LHCN-M2 (cell line): ENCODE data around the gene IL11RA. TPM values are rescaled to one million over a fixed set of nuclear protein-coding genes. Genes with fewer than 3 reads are reported as not detected.
A peak's percentile ranks its signal among the peaks of the same experiment; 100 is the strongest.
"Not testable (repeated sequence)": the region's sequence is repeated elsewhere in the genome, so short reads cannot be mapped to it uniquely, and the experiment has no call there.

Experiments used
- DNase-seq: peaks from one replicate; pipeline ENCODE4 v3.0.0-alpha.2; 2012; ENCODE audit warnings: low read depth
- total RNA-seq: library from RNA; depleted of rRNA; stranded (reverse); fragments of >200 nt; gene quantifications from 2 replicates; pipeline ENCODE4 v1.2.3, GENCODE V29; 2014

Gene IL11RA
- total RNA-seq, 1 experiment from 2014 or later, result 15.7 TPM

DNA sequence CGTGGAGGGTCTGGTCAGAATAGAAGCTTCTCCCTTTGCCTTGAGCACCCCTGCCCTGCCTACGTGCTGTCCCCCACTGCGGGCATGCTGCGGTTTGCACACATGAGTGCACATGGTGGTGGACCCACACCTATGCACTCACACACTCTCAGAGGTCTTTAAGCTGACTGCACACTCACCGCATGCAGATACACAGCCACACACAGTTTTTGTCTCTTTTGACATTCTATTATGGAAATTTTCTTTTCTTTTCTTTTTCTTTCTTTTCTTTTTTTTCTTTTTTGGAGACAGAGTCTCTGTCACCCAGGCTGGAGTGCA, 22.5 kb upstream of the IL11RA start:
- no peak for DNase-seq

DNA sequence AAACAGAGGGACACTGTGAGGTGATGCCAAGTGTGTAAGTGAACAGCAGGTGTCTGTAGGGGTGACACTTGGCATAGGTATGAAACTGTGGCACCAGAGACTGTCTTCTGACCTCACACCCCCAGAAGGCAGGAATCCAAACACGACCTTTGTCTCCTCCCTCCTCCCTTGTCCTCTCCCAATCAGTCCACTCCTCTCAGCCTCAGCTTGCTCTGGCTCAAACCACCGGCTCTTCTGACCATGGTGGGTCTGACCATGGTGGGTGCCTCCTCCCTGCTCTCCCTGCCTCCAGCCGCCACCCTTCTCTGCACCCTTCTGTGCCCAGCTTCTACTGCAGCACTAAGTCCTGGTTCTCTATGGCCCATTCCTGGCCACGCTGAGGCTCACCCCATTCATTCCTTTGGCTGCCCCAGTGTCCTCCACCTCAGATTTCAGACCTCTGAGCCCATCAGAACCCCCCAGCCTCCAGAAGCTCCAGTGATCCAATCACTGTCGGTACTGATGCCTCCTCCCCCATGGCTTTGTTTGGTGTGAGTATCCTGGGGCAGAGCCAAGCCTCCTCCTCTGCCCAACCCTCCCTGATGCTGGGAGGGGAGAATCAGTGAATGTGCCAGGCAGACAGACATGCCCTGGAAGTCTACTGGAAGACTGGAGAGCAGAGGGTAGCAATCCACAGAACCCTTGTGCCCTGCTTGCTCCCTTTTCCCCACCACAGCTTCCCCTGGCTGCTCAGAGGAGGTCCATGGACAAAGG, 21.4 kb upstream of the IL11RA start:
- no peak for DNase-seq

DNA sequence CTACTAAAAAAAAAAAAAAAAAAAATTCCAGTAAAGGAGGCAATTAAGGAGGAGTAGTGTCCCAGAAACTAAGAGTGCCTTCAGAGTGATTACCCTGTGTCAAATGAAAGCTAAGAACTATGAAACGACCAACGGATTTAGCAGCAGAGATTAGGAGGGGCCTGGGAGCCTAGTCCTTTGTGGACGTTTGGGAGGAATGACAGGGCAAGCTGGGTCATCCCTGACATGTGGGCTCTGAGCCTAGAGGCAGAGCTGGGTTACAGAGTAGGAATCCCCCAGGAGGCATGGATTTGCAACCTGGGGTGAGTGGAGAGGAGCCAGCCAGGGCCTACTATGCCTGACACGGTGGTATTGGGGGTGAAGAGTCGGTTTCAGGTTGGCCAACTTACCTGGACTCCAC, 18.8 kb upstream of the IL11RA start:
- DNase-seq, result no peak

DNA sequence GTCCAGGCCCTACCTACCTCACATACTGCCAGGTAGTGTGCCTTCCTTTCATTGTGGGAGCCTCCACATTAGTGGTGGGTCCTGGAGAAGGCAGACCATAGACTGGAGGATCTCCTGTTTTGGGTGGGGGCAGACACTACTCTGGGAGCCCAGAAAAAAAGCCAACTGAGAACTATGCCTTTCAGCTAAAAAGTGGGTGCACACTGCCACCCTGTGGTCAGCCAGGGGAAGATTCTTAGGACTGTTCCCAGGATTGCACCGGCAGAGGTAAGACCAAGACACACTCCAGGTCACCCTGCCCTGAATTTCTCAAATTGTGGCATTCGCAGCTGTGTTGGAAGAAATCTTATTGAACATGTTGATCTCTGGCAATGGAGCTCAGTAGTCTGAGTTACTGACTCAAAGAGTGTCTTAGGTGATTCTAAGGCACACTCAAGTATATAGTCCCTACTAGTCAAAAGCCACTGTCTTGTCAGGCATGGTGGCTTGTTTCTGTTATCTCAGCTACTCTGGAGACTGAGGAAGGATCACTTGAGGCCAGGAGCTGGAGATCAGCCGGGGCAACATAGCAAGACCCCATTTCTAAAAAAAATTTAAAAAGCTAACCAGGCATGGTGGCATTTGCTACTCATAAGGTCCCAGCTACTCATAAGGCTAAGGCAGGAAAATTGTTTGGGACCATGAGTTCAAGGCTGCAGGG, 18.0 kb upstream of the IL11RA start:
- DNase-seq, result peak; percentile 48

DNA sequence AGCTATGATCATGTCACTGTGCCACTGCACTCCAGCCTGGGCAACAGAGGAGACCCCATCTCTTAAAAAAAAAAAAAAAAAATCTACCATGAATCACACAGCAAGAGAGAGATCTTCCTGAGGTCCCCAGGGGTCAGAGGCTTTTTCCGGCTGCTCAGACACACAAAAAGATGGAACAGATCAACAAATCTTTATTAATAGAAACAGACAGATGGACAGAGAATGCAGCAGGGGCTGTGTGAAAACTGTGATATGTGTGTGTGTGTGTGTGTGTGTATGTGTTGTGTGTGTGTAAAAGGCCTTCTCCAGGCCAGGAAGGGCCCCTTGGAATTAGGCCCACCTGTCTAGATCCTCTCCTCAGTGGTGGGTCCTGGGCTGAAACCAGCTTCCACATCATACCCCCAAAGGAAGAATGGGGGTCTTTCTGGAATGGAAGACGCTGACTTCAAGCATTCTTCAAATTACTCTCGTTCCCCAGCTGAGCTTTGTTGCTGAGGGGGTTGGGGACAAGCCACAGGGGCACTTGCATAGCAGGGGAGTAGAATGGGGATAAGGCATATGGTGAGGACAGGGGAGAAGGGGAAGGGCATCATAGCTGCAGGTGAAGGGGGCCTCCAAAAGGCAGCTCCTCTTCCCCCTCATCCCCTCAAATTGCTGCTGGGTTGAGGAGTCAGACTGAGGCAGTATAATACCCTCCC, 17.3 kb upstream of the IL11RA start:
- DNase-seq, result no peak

DNA sequence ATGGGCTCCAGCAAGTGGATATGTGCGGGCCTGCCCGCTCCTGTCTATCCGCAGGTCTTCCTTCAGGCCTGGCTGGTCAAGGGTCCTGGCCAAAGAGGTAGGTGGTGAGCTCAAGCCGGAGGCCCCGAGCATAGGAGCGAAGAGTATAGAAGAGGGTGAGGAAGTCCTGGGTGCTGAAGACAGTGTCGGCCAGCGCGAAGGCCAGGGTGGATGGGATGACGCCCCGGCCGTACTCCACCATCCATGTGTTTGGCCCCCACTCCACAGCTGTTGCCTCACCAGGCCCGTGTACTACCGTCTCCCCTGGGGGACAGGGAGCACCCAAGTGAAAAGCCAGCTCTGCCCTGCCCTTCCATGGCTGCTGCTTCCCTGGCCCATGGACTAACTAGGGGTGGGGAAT, 16.4 kb upstream of the IL11RA start:
- no peak for DNase-seq

DNA sequence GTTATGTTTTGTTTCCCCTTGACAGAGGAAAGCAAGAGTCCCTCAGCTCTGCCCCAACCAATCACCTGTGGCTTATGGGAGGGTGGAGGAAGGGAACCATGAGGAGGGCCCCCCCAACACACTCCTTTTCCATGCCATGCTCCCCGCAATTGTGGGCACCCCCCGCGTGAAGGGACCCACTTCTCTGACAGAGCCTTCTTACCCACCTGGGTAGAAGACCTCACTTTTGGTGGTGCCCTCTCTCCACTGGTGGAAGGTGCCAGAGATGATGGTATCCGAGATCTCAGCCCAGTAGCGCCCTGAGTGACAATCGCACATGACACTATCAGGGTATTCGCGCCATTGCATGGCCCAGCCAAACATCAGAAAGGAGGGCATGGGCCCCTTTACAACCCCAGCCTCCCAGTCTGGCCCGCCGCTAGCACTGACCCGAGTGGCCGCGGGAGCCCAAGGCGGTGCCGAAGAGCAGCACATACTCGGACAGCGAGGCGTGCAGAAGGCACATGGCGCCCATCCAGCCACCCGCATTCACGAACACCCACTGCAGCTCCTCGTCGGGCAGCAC, 15.1 kb upstream of the IL11RA start:
- no peak for DNase-seq

DNA sequence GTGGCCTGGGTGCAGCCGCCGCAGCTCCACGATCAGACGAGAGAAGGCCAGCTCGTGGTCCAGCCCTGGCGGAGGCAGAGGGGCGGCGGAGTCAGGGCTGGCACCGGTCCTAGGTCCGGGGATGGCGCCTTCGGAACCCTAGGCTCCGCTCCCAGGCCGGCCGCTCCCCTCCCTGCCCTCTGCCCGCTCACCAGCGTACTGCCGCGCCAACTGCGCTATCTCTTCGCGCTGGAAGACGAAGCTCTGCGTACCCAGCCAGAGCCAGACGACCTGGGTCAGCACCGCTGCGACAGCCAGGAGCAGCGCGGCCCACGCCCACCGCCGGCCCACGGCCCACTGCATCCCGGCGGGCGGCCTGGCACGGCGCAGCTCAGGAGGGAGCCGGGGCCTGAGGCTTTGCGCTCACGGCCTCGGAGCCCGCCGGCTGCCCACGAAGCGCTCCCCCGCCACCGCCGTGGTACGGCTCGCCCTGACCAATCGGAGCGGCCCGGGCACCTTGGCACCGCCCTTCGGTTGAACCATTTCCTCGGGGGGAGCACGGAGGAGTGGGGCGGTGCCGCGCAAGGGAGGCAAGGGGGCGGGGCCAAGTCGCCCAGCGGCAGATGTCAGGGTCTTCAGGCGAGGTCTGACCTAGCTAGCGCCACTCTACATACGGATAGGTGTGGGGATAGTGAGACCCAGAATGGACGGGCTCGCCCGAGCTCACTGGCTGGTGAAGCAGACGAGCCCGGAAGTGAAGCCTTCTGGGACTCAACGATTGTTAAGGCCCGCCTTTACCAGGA, 14.4 kb upstream of the IL11RA start, which contains the start of gene SIGMAR1:
Gene SIGMAR1, minus strand, starts transcription at position 432 of the 782 bp plus-strand sequence. Its CDS starts 90 bp downstream, at position 342.
- peak; percentile 90 for DNase-seq

DNA sequence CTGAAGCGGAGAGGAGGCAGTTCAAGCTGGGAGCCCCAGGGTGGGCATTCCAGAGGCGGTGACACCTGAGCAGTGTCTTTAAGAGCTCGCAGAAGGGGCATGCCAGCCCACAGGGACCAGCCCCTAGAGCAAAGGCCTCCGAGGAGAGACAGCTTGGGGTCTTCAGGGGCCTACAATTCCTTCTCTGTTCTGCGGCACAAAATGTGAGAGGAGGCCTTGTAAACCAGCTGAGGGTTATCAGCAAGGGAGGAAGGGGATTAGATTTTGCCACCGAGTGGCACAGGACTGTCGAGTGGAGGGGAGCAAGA, 13.9 kb upstream of the IL11RA start:
- no peak for DNase-seq

DNA sequence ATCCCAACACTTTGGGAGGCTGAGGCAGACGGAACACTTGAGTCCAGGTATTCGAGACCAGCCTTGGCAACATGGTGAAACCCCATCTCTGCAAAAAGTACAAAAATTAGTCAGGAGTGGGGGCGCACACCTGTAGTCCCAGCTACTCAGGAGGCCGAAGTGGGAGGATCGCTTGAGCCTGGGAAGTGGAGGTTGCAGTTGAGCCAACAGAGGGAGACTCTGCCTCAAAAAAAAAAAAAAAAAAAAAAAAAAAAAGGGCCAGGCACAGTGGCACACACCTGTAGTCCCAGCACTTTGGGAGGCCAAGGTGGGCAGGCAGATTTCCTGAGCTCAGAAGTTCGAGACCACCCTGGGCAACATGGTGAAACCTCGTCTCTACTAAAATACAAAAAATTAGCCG, 12.7 kb upstream of the IL11RA start:
- DNase-seq, result not testable (repeated sequence)

DNA sequence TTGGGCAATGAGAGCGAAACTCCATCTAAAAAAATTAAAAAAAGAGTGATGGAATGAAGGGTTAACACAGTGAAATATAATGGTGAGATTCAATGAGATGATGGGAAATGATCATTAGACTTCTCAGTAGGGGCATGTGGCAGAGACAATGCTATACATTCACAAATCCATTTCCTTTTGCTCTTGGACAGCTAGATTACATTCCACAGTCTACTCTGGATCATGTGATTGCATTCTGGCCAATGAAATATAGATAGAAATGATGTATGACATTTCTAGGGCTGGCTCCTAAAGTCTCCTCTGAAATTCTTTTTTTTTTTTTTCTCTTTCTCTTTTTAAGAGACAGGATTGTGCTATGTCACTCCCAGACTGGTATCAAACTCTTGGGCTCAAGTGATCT, 9.3 kb upstream of the IL11RA start:
- DNase-seq, result no peak

DNA sequence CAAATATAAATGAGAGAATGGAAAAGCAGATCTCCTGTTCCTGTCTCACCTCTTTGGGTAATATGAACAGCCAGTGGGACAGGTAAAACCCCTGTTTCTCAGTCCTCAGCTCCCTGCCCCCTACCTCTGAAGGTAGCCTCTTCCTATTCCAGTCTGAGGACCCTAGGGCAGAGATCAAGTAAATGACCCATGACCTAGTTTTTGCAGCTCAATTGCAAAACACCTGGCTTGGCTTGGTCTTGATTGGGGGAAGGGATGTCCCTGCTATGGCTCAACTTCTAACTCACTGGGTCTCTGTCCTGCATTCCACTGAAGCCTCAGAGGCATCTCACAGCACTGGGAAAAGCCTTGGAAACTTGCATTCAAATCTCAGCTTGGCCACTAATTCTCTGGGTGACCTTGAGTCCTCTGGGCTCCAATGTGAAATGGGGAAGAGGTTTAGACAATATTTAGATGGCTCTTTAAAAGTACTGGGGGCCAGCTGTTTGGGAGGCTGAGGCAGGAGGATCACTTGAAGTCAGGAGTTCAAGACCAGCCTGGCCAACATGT, 7.1 kb upstream of the IL11RA start:
- DNase-seq, result no peak

DNA sequence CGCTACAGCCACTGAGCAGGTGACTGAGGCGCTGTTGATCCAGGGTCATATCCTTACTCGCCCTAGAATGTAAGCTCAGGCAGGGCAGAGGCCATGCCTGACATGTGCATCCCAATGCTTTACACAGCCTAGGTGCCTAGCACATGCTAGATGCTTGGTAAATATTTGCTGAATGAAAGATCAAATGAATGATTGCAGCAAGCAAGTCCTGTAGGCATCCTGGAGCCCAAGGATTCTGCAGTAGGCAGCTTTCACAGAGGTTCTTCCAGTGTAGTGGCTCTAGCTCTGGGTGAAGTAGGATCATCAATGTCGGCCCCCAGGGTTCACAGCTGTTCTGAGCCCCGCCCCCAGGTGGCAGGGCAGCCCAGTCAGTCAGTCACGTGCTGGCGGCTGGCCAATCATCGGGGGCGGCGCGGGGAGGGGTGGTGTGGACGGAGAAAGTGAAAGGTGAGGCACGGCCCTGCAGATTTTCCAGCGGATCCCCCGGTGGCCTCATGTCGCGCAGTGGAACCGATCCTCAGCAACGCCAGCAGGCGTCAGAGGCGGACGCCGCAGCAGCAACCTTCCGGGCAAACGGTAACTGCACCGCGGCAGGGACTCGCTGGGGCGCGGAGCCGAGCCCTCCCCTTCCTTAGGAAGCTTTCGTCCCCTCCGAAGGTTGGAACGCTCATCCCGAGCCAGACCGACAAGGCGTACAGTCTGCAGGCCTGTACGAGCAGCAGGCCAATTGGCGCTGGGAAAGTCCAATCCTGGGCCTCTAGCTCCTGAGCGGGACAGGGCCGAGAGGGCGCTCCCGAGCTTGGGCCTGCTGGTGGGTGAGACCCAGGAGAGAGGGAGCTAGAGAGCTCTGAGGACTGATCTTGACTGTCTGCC, 5.5 kb upstream of the IL11RA start, which contains the start of gene GALT:
Gene GALT, plus strand, starts transcription at position 465 of the 873 bp plus-strand sequence. Its CDS starts 30 bp downstream, at position 495.
- DNase-seq, result peak; percentile 86

DNA sequence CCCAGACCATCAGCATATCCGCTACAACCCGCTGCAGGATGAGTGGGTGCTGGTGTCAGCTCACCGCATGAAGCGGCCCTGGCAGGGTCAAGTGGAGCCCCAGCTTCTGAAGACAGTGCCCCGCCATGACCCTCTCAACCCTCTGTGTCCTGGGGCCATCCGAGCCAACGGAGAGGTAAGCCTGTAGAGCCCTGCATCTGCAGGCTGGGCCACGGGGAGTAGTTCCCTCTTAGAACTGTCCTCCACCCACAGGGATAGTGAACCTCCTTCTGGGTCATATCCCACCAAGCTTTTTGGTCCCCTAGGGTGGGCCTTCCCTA, 4.9 kb upstream of the IL11RA start:
- no peak for DNase-seq

DNA sequence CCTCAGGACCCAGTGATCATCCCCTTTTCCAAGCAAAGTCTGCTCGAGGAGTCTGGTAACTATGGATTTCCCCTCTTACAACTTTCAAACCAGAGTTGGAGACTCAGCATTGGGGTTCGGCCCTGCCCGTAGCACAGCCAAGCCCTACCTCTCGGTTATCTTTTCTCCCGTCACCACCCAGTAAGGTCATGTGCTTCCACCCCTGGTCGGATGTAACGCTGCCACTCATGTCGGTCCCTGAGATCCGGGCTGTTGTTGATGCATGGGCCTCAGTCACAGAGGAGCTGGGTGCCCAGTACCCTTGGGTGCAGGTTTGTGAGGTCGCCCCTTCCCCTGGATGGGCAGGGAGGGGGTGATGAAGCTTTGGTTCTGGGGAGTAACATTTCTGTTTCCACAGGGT, 4.3 kb upstream of the IL11RA start:
- no peak for DNase-seq

DNA sequence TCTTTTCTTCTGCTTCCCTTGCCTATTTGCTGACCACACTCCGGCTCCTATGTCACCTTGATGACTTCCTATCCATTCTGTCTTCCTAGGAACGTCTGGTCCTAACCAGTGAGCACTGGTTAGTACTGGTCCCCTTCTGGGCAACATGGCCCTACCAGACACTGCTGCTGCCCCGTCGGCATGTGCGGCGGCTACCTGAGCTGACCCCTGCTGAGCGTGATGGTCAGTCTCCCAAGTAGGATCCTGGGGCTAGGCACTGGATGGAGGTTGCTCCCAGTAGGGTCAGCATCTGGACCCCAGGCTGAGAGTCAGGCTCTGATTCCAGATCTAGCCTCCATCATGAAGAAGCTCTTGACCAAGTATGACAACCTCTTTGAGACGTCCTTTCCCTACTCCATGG, 3.3 kb upstream of the IL11RA start:
- no peak for DNase-seq

DNA sequence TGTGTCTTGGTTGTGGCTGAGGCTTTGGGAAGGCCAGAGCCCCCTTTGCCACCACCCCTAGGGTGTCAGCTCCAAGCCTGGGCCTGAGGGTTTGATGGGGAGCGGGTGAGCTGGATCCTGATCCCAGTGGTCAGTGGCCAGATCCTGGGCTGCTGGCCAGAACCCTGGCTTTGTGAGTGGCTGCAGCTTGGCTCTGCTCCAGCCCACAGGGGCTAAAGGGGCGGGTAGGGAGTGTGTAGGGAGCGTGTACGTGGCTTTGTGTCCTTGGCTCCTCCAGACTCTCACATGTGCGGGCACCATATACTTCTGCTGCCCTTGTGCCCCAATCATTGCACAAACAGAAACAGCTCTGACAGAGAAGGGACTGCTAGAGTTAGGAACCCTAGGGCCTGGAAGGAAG, 1.2 kb upstream of the IL11RA start:
- peak; percentile 37 for DNase-seq

DNA sequence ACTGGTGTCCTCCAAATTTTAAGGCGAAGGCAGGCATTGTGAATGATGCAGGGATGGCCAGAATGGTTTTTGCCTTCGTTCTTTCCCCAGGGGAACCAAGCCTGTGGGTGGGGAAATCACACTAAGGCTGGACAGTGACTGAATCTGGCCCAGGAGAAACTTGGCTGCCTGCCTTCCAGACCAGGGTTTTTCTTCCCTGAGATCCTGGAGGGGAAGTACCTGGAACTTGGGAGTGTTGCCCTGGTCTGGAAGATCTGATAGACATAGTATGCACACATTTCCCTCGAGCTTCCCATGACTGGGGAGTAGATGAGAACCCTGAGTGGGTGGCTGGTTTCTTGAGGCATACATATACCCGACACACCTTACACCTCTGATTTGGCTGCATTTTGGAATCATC, 664 bp upstream of the IL11RA start:
- no peak for DNase-seq

DNA sequence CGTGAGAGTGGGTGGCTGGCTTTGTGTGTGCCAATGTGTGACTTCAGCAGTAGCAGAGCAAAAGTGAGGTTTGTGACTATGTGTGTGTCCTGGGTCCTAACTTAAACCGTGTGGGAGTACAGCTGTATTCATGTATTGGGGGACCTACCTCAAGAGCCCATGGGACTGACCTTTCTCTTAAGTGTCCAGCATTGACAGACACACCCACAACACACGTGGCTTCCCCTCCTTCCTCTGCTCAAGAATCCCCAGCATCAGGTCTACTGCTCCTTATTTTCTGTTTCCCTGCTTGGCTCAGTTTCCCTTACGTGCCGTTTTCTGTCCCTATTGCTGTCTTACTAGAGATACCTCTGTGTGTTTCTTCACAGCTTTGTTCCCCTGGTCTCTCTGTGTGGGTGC, 616 bp downstream of the IL11RA start:
- DNase-seq, result no peak
